ENCODE measurements around the gene PDE6H. TPM values are rescaled to one million over a fixed set of nuclear protein-coding genes. Genes with fewer than 3 reads are reported as not detected.
A peak's percentile ranks its signal among the peaks of the same experiment; 100 is the strongest.

PDE6H gene
- total and polyA plus RNA-seq, 10 of the 15 experiments (the other 5 are each of a cell fraction or from before 2014, with no cell fraction given), result 0.16 TPM; not detected in 9

- TF ChIP-seq CEBPB (IDR thresholded peaks at IDR 0.05; ENCODE audit: borderline replicate concordance in 1 of 2, low read depth in 2 of 2, low read length in 2 of 2) (0 out of 4 replicates have a peak, but pooled peaks of 1 of the 2 experiments have one; percentile 22), JUNB (IDR thresholded peaks at IDR 0.05) (peak; percentile 61), BCL11A (IDR thresholded peaks at IDR 0.05; ENCODE audit: low read depth, low read length) (peak; percentile 76), RCOR1 (conservative IDR thresholded peaks at IDR 0.05; ENCODE audit: low read depth, low read length) (0 out of 2 replicates have a peak, but pooled peaks have one; percentile 20), SPI1 (IDR thresholded peaks at IDR 0.05; ENCODE audit: borderline replicate concordance, insufficient read depth, low read depth, low read length) (0 out of 2 replicates have a peak, but pooled peaks have one; percentile 1), GATAD2B (conservative IDR thresholded peaks at IDR 0.05; ENCODE audit: low read depth) (no peak; the same call in 1 of the 2 replicates), E2F4 (IDR thresholded peaks at IDR 0.05; ENCODE audit: low read depth, low read length) (no peak), KLF5 (IDR thresholded peaks at IDR 0.05; ENCODE audit: partially characterized antibody) (no peak), CBX5 (IDR thresholded peaks at IDR 0.05; ENCODE audit: low read depth) (no peak), ZNF217 (IDR thresholded peaks at IDR 0.05) (peak; percentile 47; the same call in 1 of the 2 replicates), IRF4 (IDR thresholded peaks at IDR 0.05; ENCODE audit: low read depth, low read length) (no peak), RELB (IDR thresholded peaks at IDR 0.05; ENCODE audit: low read depth) (peak; percentile 79; the same call in 1 of the 2 replicates), IKZF1 (conservative IDR thresholded peaks at IDR 0.05) (peak; percentile 83), MTA2 (IDR thresholded peaks at IDR 0.05; ENCODE audit: low read depth) (peak; percentile 95), POU2F2 (IDR thresholded peaks at IDR 0.05; ENCODE audit: borderline replicate concordance, low read depth, low read length) (0 out of 3 replicates have a peak, but pooled peaks have one; percentile 62)
- TF ChIP-seq, protein P1, sequence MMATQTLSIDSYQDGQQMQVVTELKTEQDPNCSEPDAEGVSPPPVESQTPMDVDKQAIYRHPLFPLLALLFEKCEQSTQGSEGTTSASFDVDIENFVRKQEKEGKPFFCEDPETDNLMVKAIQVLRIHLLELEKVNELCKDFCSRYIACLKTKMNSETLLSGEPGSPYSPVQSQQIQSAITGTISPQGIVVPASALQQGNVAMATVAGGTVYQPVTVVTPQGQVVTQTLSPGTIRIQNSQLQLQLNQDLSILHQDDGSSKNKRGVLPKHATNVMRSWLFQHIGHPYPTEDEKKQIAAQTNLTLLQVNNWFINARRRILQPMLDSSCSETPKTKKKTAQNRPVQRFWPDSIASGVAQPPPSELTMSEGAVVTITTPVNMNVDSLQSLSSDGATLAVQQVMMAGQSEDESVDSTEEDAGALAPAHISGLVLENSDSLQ (IDR thresholded peaks at IDR 0.05), result no peak
- TF ChIP-seq, protein P2, sequence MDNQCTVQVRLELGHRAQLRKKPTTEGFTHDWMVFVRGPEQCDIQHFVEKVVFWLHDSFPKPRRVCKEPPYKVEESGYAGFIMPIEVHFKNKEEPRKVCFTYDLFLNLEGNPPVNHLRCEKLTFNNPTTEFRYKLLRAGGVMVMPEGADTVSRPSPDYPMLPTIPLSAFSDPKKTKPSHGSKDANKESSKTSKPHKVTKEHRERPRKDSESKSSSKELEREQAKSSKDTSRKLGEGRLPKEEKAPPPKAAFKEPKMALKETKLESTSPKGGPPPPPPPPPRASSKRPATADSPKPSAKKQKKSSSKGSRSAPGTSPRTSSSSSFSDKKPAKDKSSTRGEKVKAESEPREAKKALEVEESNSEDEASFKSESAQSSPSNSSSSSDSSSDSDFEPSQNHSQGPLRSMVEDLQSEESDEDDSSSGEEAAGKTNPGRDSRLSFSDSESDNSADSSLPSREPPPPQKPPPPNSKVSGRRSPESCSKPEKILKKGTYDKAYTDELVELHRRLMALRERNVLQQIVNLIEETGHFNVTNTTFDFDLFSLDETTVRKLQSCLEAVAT (IDR thresholded peaks at IDR 0.05), result peak; percentile 65; the same call in 1 of the 2 replicates
- TF ChIP-seq, protein P3, sequence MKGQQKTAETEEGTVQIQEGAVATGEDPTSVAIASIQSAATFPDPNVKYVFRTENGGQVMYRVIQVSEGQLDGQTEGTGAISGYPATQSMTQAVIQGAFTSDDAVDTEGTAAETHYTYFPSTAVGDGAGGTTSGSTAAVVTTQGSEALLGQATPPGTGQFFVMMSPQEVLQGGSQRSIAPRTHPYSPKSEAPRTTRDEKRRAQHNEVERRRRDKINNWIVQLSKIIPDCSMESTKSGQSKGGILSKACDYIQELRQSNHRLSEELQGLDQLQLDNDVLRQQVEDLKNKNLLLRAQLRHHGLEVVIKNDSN (IDR thresholded peaks at IDR 0.05; ENCODE audit: borderline replicate concordance, extremely low read length, insufficient read depth, low read depth, low read length), result no peak
These were observed 16.6 kb upstream of the PDE6H start (continued) for GRCh38 chr12:14956024-14956891.
